ENCODE measurements around the gene IDH1. TPM values are rescaled to one million over a fixed set of nuclear protein-coding genes. Genes with fewer than 3 reads are reported as not detected.
A peak's percentile ranks its signal among the peaks of the same experiment; 100 is the strongest.
"Not testable (repeated sequence)": the region's sequence is repeated elsewhere in the genome, so short reads cannot be mapped to it uniquely, and the experiment has no call there.

The IDH1 gene
- total RNA-seq, 1 donor from 2014 or later = 25.9 TPM

GRCh38 chr2:208278549-208278948 lies 23.7 kb upstream of the IDH1 start:
- no peak for DNase-seq (ENCODE audit: low spot score in 2 of 2)
- no peak for TF ChIP-seq CTCF (IDR thresholded peaks at IDR 0.05)
- intact Hi-C loops (cut with DNase I) = no loop called here
- H3K9me3 ChIP-seq = no peaks in the 10 kb centered on the region
- no peak overlapping the region for H3K4me3 ChIP-seq
- H3K27ac ChIP-seq = no peak overlapping the region
- no peaks in the 10 kb centered on the region for H3K4me1 ChIP-seq
- H3K36me3 ChIP-seq = peaks cover 56 to 98% of the 10 kb centered on the region in 2 donors
- no peaks in the 10 kb centered on the region for H3K27me3 ChIP-seq

DNA sequence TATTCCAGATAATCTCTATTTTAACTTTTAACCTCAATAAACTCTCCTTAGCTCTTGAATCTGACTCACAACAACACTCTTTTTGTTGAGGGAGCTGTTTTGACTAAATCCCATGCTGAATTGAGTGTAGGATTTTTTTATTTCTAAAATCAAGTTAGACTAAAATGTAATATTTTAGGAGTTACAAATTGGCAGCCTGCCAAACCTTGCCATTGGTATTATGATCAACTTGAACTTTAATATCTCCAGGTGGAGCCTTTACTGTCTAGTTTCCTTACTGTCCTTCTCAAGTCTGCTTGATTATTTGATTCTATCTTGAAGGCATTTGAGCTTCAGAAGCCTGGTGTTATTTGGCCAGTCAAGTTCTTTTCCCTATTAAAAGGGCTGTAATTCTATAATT lies 19.9 kb upstream of the IDH1 start:
- Histone ChIP-seq H3K36me3 (peaks cover 47 to 76% of the 10 kb centered on the region in 2 donors), H3K4me3 (no peak overlapping the region), H3K27ac (no peak overlapping the region), H3K4me1 (no peaks in the 10 kb centered on the region), H3K9me3 (no peaks in the 10 kb centered on the region), H3K27me3 (no peaks in the 10 kb centered on the region)
- TF ChIP-seq CTCF (IDR thresholded peaks at IDR 0.05) = no peak
- intact Hi-C loops (cut with DNase I) = no loop called here
- DNase-seq (ENCODE audit: low spot score in 2 of 2) = no peak

GRCh38 chr2:208269091-208269490 lies 14.2 kb upstream of the IDH1 start:
- H3K4me1 ChIP-seq = peaks cover 0 to 21% of the 10 kb centered on the region in 2 donors
- H3K27ac ChIP-seq = no peak overlapping the region
- no peak overlapping the region for H3K4me3 ChIP-seq
- DNase-seq (ENCODE audit: low spot score in 2 of 2) = no peak
- TF ChIP-seq CTCF (IDR thresholded peaks at IDR 0.05) = no peak
- intact Hi-C loops (cut with DNase I) = loop anchor here (5.0 to 10.0 kb wide), 4 partner anchors 48 to 1726 kb away; no protein-coding TSS in a partner anchor
- no peaks in the 10 kb centered on the region for H3K27me3 ChIP-seq
- no peaks in the 10 kb centered on the region for H3K9me3 ChIP-seq
- H3K36me3 ChIP-seq = peaks cover 12 to 21% of the 10 kb centered on the region in 2 donors

- peaks cover 0 to 21% of the 10 kb centered on the region in 2 donors for H3K4me1 ChIP-seq
- H3K27me3 ChIP-seq = no peaks in the 10 kb centered on the region
- no peak overlapping the region for H3K27ac ChIP-seq
- no peak for DNase-seq (ENCODE audit: low spot score in 2 of 2)
- peak overlapping the region in 1 of 2 donors; percentile 93 for H3K4me3 ChIP-seq
- no peak for TF ChIP-seq CTCF (IDR thresholded peaks at IDR 0.05)
- no peaks in the 10 kb centered on the region for H3K9me3 ChIP-seq
- intact Hi-C loops (cut with DNase I) = loop anchor here (5.0 to 10.0 kb wide), 4 partner anchors 49 to 1726 kb away; no protein-coding TSS in a partner anchor
- H3K36me3 ChIP-seq = peaks cover 4 to 13% of the 10 kb centered on the region in 2 donors
These were observed 13.5 kb upstream of the IDH1 start for GRCh38 chr2:208268156-208268952.

DNA sequence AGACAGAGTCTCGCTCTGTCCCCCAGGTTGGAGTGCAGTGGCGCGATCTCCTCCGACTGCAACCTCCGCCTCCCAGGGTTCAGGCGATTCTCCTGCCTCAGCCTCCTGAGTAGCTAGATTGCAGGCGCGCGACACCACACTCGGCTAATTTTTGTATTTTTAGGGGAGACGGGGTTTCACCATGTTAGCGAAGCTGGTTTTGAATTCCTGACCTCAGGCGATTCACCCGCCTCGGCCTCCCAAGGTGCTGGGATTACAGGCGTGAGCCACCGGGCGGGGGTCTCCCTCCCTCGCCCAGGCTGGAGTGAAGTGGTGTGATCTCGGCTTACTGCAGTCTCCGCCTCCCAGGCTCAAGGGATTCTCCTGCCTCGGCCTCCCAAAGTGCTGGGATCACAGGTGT lies 12.7 kb upstream of the IDH1 start:
- Histone ChIP-seq H3K4me3 (peak overlapping the region; percentile 27 to 93), H3K4me1 (peaks cover 0 to 21% of the 10 kb centered on the region in 2 donors)
- not testable (repeated sequence) for H3K27ac ChIP-seq; H3K36me3 ChIP-seq; H3K27me3 ChIP-seq; DNase-seq (ENCODE audit: low spot score in 2 of 2); H3K9me3 ChIP-seq
- intact Hi-C loops (cut with DNase I) = loop anchor here (5.0 to 10.0 kb wide), 4 partner anchors 50 to 1727 kb away; no protein-coding TSS in a partner anchor

DNA sequence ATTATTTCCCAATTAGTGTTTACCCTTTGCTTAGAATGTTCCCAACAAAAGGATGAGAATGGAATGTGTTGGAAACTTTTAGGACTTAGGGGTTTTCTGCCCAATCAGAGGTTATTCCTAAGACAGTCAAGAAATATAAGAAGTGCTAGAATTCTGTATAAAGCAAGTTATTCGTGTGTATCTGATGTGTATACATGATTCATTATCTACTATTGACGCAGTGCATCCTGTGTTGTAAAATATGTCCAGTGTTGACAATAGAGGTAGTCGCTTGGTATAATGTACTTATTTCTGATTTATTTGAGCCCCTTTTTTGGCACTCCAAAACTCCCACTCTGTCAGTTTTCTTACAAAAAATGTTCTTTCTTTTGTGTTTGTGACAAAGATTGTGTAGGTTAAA lies 12.1 kb upstream of the IDH1 start:
- intact Hi-C loops (cut with DNase I) = loop anchor here (1.0 to 10.0 kb wide), 5 partner anchors 50 to 1728 kb away; no protein-coding TSS in a partner anchor
- Histone ChIP-seq H3K4me3 (peak overlapping the region; percentile 93 to 100), H3K9me3 (no peaks in the 10 kb centered on the region), H3K27me3 (no peaks in the 10 kb centered on the region), H3K36me3 (peaks cover 0 to 7% of the 10 kb centered on the region in 2 donors), H3K27ac (peak overlapping the region; percentile 97 to 98), H3K4me1 (peaks cover 0 to 21% of the 10 kb centered on the region in 2 donors)
- DNase-seq (ENCODE audit: low spot score in 2 of 2) = no peak
- no peak for TF ChIP-seq CTCF (IDR thresholded peaks at IDR 0.05)

Measured in ascending aorta (tissue), 2 donors.